Heart left ventricle (tissue), 13 donors: ENCODE results near the gene RRBP1.

Source experiments
- CTCF ChIP-seq, 12 donors: fragments of 200-600 bp; sonication (generic) in 4 of 12; IDR thresholded peaks; one replicate each; pipeline versions ENCODE4 v1.5.0 to v1.8.0; 2018 to 2022; ENCODE audit warnings: antibody characterized with exemption in 12 of 12, mild to moderate bottlenecking in 5 of 12
- POLR2A ChIP-seq, 2 donors: fragments of 450-650 bp; IDR thresholded peaks; one replicate each; pipeline ENCODE4 v1.6.1; 2017; ENCODE audit warnings: antibody characterized with exemption in 2 of 2, mild to moderate bottlenecking in 2 of 2, moderate library complexity in 2 of 2
- donor health status: ischemic (EF 13 %, LVEDD 7.1; RV severe dilation, severe dysfunction).
- donor health status: DM: no; HTN: yes; CAD: no.
- donor health status: DM: no; HTN: no; CAD: no.
- donor health status: ischemic (EF 25% LVEDD 6.9; RV normal size, moderate dysfunction).
- donor health status: ischemic (EF 25% LVEDD 5.7; RV mildly dilated, moderate dysfunction).
- donor health status: ischemic (EF 35%, LVEDD 5.7; RV mildly dilated, moderate dysfunction).
- donor health status: nonischemic (EF 11% LVEDD 7.7; RV severe dilation, severe dysfunction).
- donor health status: DM: yes; HTN: yes; CAD: no.
- donor health status: PGD.
- donor health status: ischemic (EF 29% LVEDD 5.4; RV normal size, mild dysfunction).
- donor health status: nonischemic (EF 23%, LVEDD 6.1; RV moderate dilation, normal function).

GRCh38 chr20:17621229-17621968, 60.6 kb downstream of the RRBP1 start:
- TF ChIP-seq CTCF (IDR thresholded peaks at IDR 0.05) (no peak), POLR2A (IDR thresholded peaks at IDR 0.05) (no peak)
